Neural progenitor cell (in vitro differentiated cells): ENCODE results near the gene HOXA10.

ENCODE experiments used
- CTCF ChIP-seq: fragments of 200-600 bp; sonication (generic); IDR thresholded peaks from 2 replicates; pipeline ENCODE4 v1.5.1; 2017; ENCODE audit warnings: antibody characterized with exemption, mild to moderate bottlenecking
- EZH2 ChIP-seq: fragments of 200-600 bp; sonication (generic); IDR thresholded peaks from 2 replicates; pipeline ENCODE4 v1.6.1; 2017; ENCODE audit warnings: antibody characterized with exemption, mild to moderate bottlenecking, moderate library complexity
- EZH2phosphoT487 ChIP-seq: fragments of 200-600 bp; sonication (generic); IDR thresholded peaks from 2 replicates; pipeline ENCODE4 v1.6.1; 2017; ENCODE audit warnings: antibody characterized with exemption

GRCh38 chr7:27168265-27168947 lies 5.7 kb downstream of the HOXA10 start:
- TF ChIP-seq EZH2 (no peak), CTCF (peak; percentile 6), EZH2phosphoT487 (peak; percentile 7)
